H9 (cell line): ENCODE data around the gene OPTN. TPM values are rescaled to one million over a fixed set of nuclear protein-coding genes. Genes with fewer than 3 reads are reported as not detected.

Experiments used
- DNase-seq: peaks from one replicate; pipeline ENCODE4 v3.0.0-alpha.2; 2017
- H2AFZ ChIP-seq: one replicate; pipeline ENCODE4 v1.6.1; 2013; ENCODE audit warnings: mild to moderate bottlenecking, low read length, control low read depth, moderate library complexity
- H2AK5ac ChIP-seq: 2 replicates; pipeline ENCODE4 v1.6.1; 2013; ENCODE audit warnings: low read length, control low read depth, mixed read lengths; ENCODE audit not compliant: insufficient read length
- H2BK120ac ChIP-seq: one replicate; pipeline ENCODE4 v1.6.1; 2013; ENCODE audit warnings: low read depth, mild to moderate bottlenecking, low read length, control low read depth, inconsistent platforms; ENCODE audit not compliant: poor library complexity, severe bottlenecking
- H2BK12ac ChIP-seq: 2 replicates; pipeline ENCODE4 v1.6.1; 2013; ENCODE audit warnings: low read length, control low read depth, mixed read lengths, low read depth; ENCODE audit not compliant: insufficient read length
- H2BK15ac ChIP-seq: 2 replicates; pipeline ENCODE4 v1.6.1; 2013; ENCODE audit warnings: low read depth, low read length, control low read depth
- H2BK20ac ChIP-seq: one replicate; pipeline ENCODE4 v1.6.1; 2013; ENCODE audit warnings: low read depth, mild to moderate bottlenecking, low read length, control low read depth, inconsistent platforms; ENCODE audit not compliant: poor library complexity, severe bottlenecking
- H2BK5ac ChIP-seq: 2 replicates; pipeline ENCODE4 v1.6.1; 2013; ENCODE audit warnings: low read length, control low read depth, mixed read lengths; ENCODE audit not compliant: insufficient read length
- H3K14ac ChIP-seq: 2 replicates; pipeline ENCODE4 v1.6.1; 2013; ENCODE audit warnings: low read length, control low read depth; ENCODE audit not compliant: insufficient read depth
- H3K18ac ChIP-seq: 2 replicates; pipeline ENCODE4 v1.6.1; 2013; ENCODE audit warnings: low read depth, mild to moderate bottlenecking, mixed read lengths, low read length, control low read depth; ENCODE audit not compliant: insufficient read length
- H3K23ac ChIP-seq: 2 replicates; pipeline ENCODE4 v1.6.1; 2013; ENCODE audit warnings: low read length, control low read depth, mixed read lengths, low read depth; ENCODE audit not compliant: insufficient read length
- H3K23me2 ChIP-seq: 2 replicates; pipeline ENCODE4 v1.6.1; 2013; ENCODE audit warnings: low read depth, mild to moderate bottlenecking, mixed read lengths, low read length, control low read depth; ENCODE audit not compliant: insufficient read length, poor library complexity, severe bottlenecking
- H3K27ac ChIP-seq: 2 replicates; pipeline ENCODE4 v1.5.1; 2013; ENCODE audit warnings: low read length, control low read depth, mixed read lengths, low read depth; ENCODE audit not compliant: insufficient read length
- H3K27me3 ChIP-seq: 2 replicates; pipeline ENCODE4 v1.6.1; 2013; ENCODE audit warnings: low read length, control low read depth, inconsistent platforms; ENCODE audit not compliant: insufficient read depth
- H3K4ac ChIP-seq: 2 replicates; pipeline ENCODE4 v1.6.1; 2013; ENCODE audit warnings: low read depth, mild to moderate bottlenecking, control low read depth, inconsistent platforms, low read length, moderate library complexity
- H3K4me1 ChIP-seq: 2 replicates; pipeline ENCODE4 v1.6.1; 2013; ENCODE audit warnings: low read length, control low read depth, inconsistent platforms; ENCODE audit not compliant: insufficient read depth
- H3K4me2 ChIP-seq: 2 replicates; pipeline ENCODE4 v1.6.1; 2013; ENCODE audit warnings: low read length, control low read depth, mixed read lengths; ENCODE audit not compliant: insufficient read length, insufficient read depth
- H3K56ac ChIP-seq: 2 replicates; pipeline ENCODE4 v1.6.1; 2013; ENCODE audit warnings: low read depth, mild to moderate bottlenecking, mixed read lengths, low read length, control low read depth; ENCODE audit not compliant: insufficient read length
- H3K79me1 ChIP-seq: 2 replicates; pipeline ENCODE4 v1.6.1; 2013; ENCODE audit warnings: low read depth, mild to moderate bottlenecking, moderate library complexity, low read length, control low read depth, inconsistent platforms; ENCODE audit not compliant: insufficient read depth, poor library complexity, severe bottlenecking
- H3K79me2 ChIP-seq: 2 replicates; pipeline ENCODE4 v1.6.1; 2013; ENCODE audit warnings: low read length, control low read depth, inconsistent platforms; ENCODE audit not compliant: insufficient read depth
- H3K9ac ChIP-seq: 2 replicates; pipeline ENCODE4 v1.6.1; 2013; ENCODE audit warnings: low read length, control low read depth, mixed read lengths; ENCODE audit not compliant: insufficient read length; ENCODE audit errors: extremely low read depth
- H3K9me3 ChIP-seq: one replicate; pipeline ENCODE4 v1.6.1; 2013; ENCODE audit warnings: low read depth, low read length, inconsistent platforms; ENCODE audit not compliant: control insufficient read depth
- H3T11ph ChIP-seq: one replicate; pipeline ENCODE4 v1.6.1; 2013; ENCODE audit warnings: mild to moderate bottlenecking, low read length, control low read depth, inconsistent platforms
- H4K20me1 ChIP-seq: one replicate; pipeline ENCODE4 v1.6.1; 2013; ENCODE audit not compliant: control insufficient read depth, insufficient read length, insufficient read depth
- H4K5ac ChIP-seq: 2 replicates; pipeline ENCODE4 v1.6.1; 2013; ENCODE audit warnings: low read depth, mild to moderate bottlenecking, mixed read lengths, low read length, control low read depth; ENCODE audit not compliant: insufficient read length
- H4K8ac ChIP-seq: replicated peaks from 2 replicates; pipeline ENCODE4 v1.6.1; 2013; ENCODE audit warnings: low read length, control low read depth, mixed read lengths, low read depth; ENCODE audit not compliant: insufficient read length
- H4K91ac ChIP-seq: 2 replicates; pipeline ENCODE4 v1.6.1; 2013; ENCODE audit warnings: low read depth, mild to moderate bottlenecking, moderate library complexity, mixed read lengths, low read length, control low read depth; ENCODE audit not compliant: insufficient read length
- H3K27ac Mint-ChIP-seq, 3 experiments: 2 replicates in 2 of 3; 3 replicates in 1 of 3; pipeline ENCODE4 v1.8.0; 2020 to 2021; ENCODE audit warnings: mixed read lengths in 3 of 3, mild to moderate bottlenecking in 1 of 3, moderate library complexity in 1 of 3
- H3K27me3 Mint-ChIP-seq: 2 replicates; pipeline ENCODE4 v1.8.0; 2021; ENCODE audit warnings: low read depth, mild to moderate bottlenecking, moderate library complexity, mixed read lengths
- H3K36me3 Mint-ChIP-seq, 3 experiments: 2 replicates in 2 of 3; 3 replicates in 1 of 3; pipeline ENCODE4 v1.8.0; 2020 to 2021; ENCODE audit warnings: low read depth in 3 of 3, mixed read lengths in 3 of 3; ENCODE audit not compliant: insufficient read depth in 1 of 3
- H3K4me1 Mint-ChIP-seq, 2 experiments: 2 replicates each; pipeline ENCODE4 v1.8.0; 2020; ENCODE audit warnings: mixed read lengths in 2 of 2
- H3K4me3 Mint-ChIP-seq, 2 experiments: 2 replicates in 1 of 2; 3 replicates in 1 of 2; pipeline ENCODE4 v1.8.0; 2020 to 2021; ENCODE audit warnings: mild to moderate bottlenecking in 2 of 2, mixed read lengths in 2 of 2, moderate library complexity in 1 of 2
- H3K9me3 Mint-ChIP-seq, 2 experiments: 2 replicates in 1 of 2; 3 replicates in 1 of 2; pipeline ENCODE4 v1.8.0; 2020; ENCODE audit warnings: mild to moderate bottlenecking in 2 of 2, mixed read lengths in 2 of 2, moderate library complexity in 1 of 2
- WGBS: extraction: QIAGEN DNeasy Blood & Tissue Kit; methylation state at CpG from one replicate; pipeline ENCODE4 v1.1.7; 2013; ENCODE audit warnings: missing lambda C conversion rate, low lambda C conversion rate, mixed read lengths; ENCODE audit not compliant: insufficient read length; ENCODE audit errors: extremely low coverage; 5-methylcytosine and 5-hydroxymethylcytosine counted together
- total RNA-seq: library from RNA; stranded (reverse); gene quantifications from 2 replicates; pipeline ENCODE4 v1.2.1, GENCODE V29; 2021
- TF ChIP-seq, protein P1 (sequence below): fragments of 200-600 bp; sonication (generic); conservative IDR thresholded peaks from 3 replicates; pipeline ENCODE4 v1.8.0; 2021; ENCODE audit warnings: antibody characterized with exemption, mild to moderate bottlenecking

Gene OPTN
- total RNA-seq, 1 experiment from 2014 or later: 16.1 TPM

DNA sequence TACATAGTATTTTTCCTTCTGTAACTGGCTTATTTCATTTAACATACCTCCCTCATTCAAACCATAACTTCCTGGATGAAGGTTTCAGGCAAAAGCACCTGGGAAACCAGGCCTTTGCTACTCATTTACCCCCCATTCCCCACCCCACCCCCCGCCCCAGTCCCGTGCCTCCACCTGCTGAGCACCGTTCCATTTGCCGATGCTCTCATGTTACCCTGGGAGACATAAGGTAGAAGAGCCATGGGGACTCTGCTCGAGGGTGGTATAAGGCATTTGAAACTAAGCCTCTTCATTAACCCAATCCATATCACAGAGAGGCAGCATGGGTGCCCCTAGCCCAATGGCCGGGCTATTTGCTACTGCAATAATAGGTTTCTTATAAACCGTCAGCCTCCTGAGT is 39.2 kb downstream of the OPTN start:
- Histone ChIP-seq H3K27ac (no peak overlapping the region), H3K23me2 (no peaks in the 10 kb centered on the region), H4K5ac (no peak overlapping the region), H2BK12ac (no peak overlapping the region), H3K4ac (no peak overlapping the region), H2BK120ac (no peak overlapping the region), H2BK15ac (no peak overlapping the region), H3K4me2 (no peak overlapping the region), H2BK20ac (no peak overlapping the region), H3K9ac (no peak overlapping the region), H3K79me2 (no peaks in the 10 kb centered on the region), H3K14ac (no peak overlapping the region), H3K23ac (no peak overlapping the region), H3T11ph (no peak overlapping the region), H2AFZ (no peak overlapping the region), H4K91ac (no peak overlapping the region), H3K27me3 (no peaks in the 10 kb centered on the region), H2AK5ac (no peak overlapping the region), H3K18ac (no peak overlapping the region), H3K9me3 (no peaks in the 10 kb centered on the region), H2BK5ac (no peak overlapping the region), H3K56ac (no peak overlapping the region), H3K79me1 (no peaks in the 10 kb centered on the region), H4K8ac (no peak overlapping the region), H3K4me1 (no peaks in the 10 kb centered on the region; the same call in 1 of the 2 replicates), H4K20me1 (no peaks in the 10 kb centered on the region)
- DNase-seq: no peak
- peaks cover 0 to 24% (median 14%) of the 10 kb centered on the region in 3 experiments; a peak in 5 of 7 replicates for H3K36me3 Mint-ChIP-seq
- no peaks in the 10 kb centered on the region for H3K27me3 Mint-ChIP-seq
- WGBS: no CpG with 5 or more reads among the region's 7 CpGs
- TF ChIP-seq, protein P1, sequence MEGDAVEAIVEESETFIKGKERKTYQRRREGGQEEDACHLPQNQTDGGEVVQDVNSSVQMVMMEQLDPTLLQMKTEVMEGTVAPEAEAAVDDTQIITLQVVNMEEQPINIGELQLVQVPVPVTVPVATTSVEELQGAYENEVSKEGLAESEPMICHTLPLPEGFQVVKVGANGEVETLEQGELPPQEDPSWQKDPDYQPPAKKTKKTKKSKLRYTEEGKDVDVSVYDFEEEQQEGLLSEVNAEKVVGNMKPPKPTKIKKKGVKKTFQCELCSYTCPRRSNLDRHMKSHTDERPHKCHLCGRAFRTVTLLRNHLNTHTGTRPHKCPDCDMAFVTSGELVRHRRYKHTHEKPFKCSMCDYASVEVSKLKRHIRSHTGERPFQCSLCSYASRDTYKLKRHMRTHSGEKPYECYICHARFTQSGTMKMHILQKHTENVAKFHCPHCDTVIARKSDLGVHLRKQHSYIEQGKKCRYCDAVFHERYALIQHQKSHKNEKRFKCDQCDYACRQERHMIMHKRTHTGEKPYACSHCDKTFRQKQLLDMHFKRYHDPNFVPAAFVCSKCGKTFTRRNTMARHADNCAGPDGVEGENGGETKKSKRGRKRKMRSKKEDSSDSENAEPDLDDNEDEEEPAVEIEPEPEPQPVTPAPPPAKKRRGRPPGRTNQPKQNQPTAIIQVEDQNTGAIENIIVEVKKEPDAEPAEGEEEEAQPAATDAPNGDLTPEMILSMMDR: no peak
- no peaks in the 10 kb centered on the region; a peak in 1 of 5 replicates for H3K9me3 Mint-ChIP-seq
- H3K4me1 Mint-ChIP-seq: peaks cover 19 to 35% of the 10 kb centered on the region in 2 experiments
- H3K27ac Mint-ChIP-seq: peak overlapping the region in 2 of 3 experiments; percentile 27 to 91; a peak in 2 of 7 replicates
- no peak overlapping the region; a peak in 1 of 5 replicates for H3K4me3 Mint-ChIP-seq
